ENCODE data around the gene OTOL1.

DNA sequence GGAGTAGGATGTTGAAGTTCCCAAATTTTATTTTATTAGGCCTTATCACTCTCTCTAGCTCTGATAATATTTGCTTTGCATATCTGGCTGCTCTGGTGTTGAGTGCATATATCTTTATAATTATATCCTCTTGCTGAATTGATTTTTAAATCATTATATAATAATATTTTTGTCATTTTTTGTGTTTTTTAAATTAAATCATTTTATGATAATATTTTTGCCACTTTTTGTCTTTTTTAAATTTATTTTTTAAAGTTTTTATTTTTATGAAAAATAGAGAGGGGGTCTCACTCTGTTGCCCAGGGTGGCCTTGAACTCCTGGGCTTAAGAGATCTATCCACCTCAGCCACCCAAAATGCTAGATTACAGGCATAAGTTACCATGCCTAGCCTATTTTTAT, 34.5 kb upstream of the OTOL1 start:
- TF ChIP-seq EZH2 (IDR thresholded peaks at IDR 0.05; ENCODE audit: insufficient read depth, poor library complexity, severe bottlenecking) (no peak), EZH2phosphoT487 (IDR thresholded peaks at IDR 0.05; ENCODE audit: insufficient read depth, low read depth) (no peak)

Measured in GM23248 (cell line).